Upper lobe of right lung (tissue), 1 donor: Measurements from ENCODE around the gene CBS. TPM values are rescaled to one million over a fixed set of nuclear protein-coding genes. Genes with fewer than 3 reads are reported as not detected.
A peak's percentile ranks its signal among the peaks of the same experiment; 100 is the strongest.

Experiments
- ATAC-seq: fragments of 200-7000 bp; cut with Tn5 transposase; one replicate; pipeline ENCODE4 v1.9.1; 2020; ENCODE audit warnings: mild to moderate bottlenecking, moderate library complexity
- DNase-seq: peaks from one replicate; pipeline ENCODE4 v3.0.0-alpha.2; 2020
- H3K27ac ChIP-seq: fragments of 200-600 bp; one replicate; pipeline ENCODE4 v1.8.0; 2022
- H3K27me3 ChIP-seq: fragments of 200-600 bp; one replicate; pipeline ENCODE4 v1.8.0; 2022; ENCODE audit warnings: mild to moderate bottlenecking
- H3K36me3 ChIP-seq: fragments of 200-600 bp; one replicate; pipeline ENCODE4 v1.8.0; 2022
- H3K4me1 ChIP-seq: fragments of 200-600 bp; one replicate; pipeline ENCODE4 v1.8.0; 2022
- H3K4me3 ChIP-seq: fragments of 200-600 bp; one replicate; pipeline ENCODE4 v1.8.0; 2022; ENCODE audit warnings: mild to moderate bottlenecking
- H3K9me3 ChIP-seq: fragments of 200-600 bp; one replicate; pipeline ENCODE4 v1.8.0; 2022
- intact Hi-C: fragments of 100-400 bp; cut with DNase I; formaldehyde crosslinking; loops from one replicate; pipeline ENCODE4 v1.11.0; 2022
- total RNA-seq: library from RNA; stranded (reverse); fragmentation: NEBNext Ultra II Directional; extraction: Animal tissue kit (Norgen Biotek cat#: 25700); gene quantifications from one replicate; pipeline ENCODE4 v1.2.1, GENCODE V29; 2021
- TF ChIP-seq, protein P1 (sequence below): fragments of 200-600 bp; IDR thresholded peaks from one replicate; pipeline ENCODE4 v1.8.0; 2022; ENCODE audit warnings: antibody characterized with exemption
- donor health status: DM: no; HTN: yes; CAD: no; lungs with severe emphysema.

The CBS gene
- total RNA-seq, 1 donor from 2014 or later = 69.0 TPM

DNA sequence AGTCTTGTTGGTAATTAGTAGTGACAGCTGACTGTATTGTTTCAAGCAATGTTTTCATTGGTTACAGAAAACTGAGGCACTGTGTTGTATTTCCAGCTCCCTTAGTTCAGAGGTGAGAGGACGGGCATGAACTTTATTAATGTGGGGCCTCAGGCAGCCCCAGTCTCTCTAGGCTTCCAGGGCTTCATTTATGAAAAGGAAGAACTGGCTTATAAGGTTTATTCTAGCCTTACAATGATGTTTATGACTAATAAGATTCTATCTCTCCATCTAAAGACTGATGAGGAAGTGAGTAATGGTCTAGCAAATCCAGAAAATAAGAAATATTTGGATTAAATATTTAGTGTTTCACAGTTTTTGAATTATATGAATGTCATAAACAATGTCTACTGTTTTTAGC, 41.5 kb downstream of the CBS start:
- peaks cover 31% of the 10 kb centered on the region for H3K36me3 ChIP-seq
- ATAC-seq = no peak
- no peak for DNase-seq
- no peaks in the 10 kb centered on the region for H3K9me3 ChIP-seq
- TF ChIP-seq, protein P1, sequence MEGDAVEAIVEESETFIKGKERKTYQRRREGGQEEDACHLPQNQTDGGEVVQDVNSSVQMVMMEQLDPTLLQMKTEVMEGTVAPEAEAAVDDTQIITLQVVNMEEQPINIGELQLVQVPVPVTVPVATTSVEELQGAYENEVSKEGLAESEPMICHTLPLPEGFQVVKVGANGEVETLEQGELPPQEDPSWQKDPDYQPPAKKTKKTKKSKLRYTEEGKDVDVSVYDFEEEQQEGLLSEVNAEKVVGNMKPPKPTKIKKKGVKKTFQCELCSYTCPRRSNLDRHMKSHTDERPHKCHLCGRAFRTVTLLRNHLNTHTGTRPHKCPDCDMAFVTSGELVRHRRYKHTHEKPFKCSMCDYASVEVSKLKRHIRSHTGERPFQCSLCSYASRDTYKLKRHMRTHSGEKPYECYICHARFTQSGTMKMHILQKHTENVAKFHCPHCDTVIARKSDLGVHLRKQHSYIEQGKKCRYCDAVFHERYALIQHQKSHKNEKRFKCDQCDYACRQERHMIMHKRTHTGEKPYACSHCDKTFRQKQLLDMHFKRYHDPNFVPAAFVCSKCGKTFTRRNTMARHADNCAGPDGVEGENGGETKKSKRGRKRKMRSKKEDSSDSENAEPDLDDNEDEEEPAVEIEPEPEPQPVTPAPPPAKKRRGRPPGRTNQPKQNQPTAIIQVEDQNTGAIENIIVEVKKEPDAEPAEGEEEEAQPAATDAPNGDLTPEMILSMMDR = no peak
- no peaks in the 10 kb centered on the region for H3K4me1 ChIP-seq
- no peak overlapping the region for H3K4me3 ChIP-seq
- no peaks in the 10 kb centered on the region for H3K27me3 ChIP-seq
- intact Hi-C loops = no loop called here
- no peak overlapping the region for H3K27ac ChIP-seq

DNA sequence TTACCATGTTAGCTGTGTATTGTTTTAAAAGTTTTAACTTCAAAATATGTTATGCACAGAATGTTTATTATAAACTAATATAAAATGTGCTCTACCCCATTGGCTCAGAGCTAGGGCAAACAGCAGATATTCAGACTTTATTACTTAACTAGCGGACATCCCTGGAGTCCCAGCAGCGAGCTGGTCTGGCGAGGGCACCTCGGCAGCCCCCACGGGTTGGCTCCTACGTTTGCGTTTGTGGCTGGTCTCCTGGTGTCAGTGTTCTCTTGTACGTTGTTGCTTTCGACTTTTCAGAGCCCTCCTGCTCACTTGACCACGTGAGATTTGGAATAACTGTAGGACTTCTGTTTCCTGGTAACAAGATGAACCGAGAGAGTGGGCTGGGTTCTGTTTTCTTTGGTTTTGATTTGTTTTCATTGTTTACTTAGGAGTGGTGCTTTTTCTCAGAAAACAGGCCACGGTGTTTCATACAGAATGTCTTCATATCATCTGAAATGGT, 44.5 kb downstream of the CBS start:
- Histone ChIP-seq H3K4me3 (no peak overlapping the region), H3K27me3 (no peaks in the 10 kb centered on the region), H3K4me1 (no peaks in the 10 kb centered on the region), H3K9me3 (no peaks in the 10 kb centered on the region), H3K36me3 (peaks cover 37% of the 10 kb centered on the region), H3K27ac (no peak overlapping the region)
- intact Hi-C loops = no loop called here
- TF ChIP-seq, protein P1 = no peak
- ATAC-seq (no peak), DNase-seq (peak; percentile 36)

DNA sequence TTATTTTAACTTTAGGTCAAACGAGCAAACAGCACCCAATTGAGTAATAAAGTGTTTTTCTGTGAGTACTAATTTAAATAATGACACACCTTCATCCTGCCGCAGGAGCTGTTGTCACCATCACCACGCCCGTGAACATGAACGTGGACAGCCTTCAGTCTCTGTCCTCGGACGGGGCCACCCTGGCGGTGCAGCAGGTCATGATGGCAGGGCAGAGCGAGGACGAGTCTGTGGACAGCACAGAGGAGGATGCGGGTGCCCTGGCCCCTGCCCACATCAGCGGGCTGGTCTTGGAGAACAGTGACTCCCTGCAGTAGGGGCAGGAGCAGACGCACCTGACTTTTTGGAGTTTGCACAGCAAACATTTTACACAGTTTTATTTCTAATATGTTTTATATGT, 45.9 kb downstream of the CBS start:
- Histone ChIP-seq H3K9me3 (no peaks in the 10 kb centered on the region), H3K27ac (no peak overlapping the region), H3K27me3 (no peaks in the 10 kb centered on the region), H3K4me3 (no peak overlapping the region), H3K4me1 (no peaks in the 10 kb centered on the region), H3K36me3 (peaks cover 44% of the 10 kb centered on the region)
- no peak for ATAC-seq
- peak; percentile 52 for DNase-seq
- intact Hi-C loops = no loop called here
- TF ChIP-seq, protein P1 = no peak

DNA sequence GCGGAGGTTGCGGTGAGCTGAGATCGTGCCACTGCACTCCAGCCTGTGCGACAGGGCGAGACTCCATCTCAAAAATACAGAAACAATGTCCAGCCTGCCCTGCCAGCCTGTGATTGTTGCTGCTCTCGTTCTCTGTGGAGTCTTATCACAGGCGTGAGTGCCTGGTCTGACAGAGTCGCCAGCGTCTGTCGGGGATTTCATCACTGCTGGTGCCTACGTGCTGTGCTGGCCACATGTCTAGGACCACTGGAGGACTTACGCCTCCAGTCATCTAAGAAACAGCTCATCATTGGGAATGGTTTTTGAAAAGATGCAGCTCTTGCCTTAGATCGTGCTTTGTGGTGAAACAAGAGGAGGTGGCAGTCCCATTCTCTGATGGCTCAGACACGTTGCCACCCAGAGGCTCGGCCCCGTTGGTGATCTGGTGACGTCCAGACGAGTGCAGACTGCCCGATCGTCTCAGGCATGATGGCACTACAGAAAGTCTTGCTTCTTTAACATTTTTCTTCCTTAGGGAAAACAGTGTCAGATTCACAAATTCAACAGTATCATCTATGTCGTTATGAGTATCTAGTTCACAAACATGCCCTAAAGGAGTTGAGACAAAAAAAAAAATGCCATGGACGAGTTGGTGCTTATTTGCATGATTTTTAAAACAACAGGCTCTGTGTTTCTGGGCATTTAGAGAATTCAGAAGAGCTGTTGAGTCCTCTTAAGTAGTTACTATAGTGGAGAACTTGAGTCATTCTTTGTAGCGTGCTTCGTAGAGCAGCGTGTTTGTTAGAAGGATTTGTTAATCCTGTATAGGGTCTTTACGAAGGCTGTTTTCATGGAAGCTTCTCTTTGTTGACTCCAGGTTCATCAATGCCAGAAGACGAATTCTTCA, 47.5 kb downstream of the CBS start:
- no peaks in the 10 kb centered on the region for H3K9me3 ChIP-seq
- intact Hi-C loops = no loop called here
- H3K27me3 ChIP-seq = no peaks in the 10 kb centered on the region
- no peaks in the 10 kb centered on the region for H3K4me1 ChIP-seq
- ATAC-seq (peak; percentile 33), DNase-seq (peak; percentile 38)
- no peak overlapping the region for H3K27ac ChIP-seq
- H3K36me3 ChIP-seq = peaks cover 42% of the 10 kb centered on the region
- no peak overlapping the region for H3K4me3 ChIP-seq
- TF ChIP-seq, protein P1 = no peak

DNA sequence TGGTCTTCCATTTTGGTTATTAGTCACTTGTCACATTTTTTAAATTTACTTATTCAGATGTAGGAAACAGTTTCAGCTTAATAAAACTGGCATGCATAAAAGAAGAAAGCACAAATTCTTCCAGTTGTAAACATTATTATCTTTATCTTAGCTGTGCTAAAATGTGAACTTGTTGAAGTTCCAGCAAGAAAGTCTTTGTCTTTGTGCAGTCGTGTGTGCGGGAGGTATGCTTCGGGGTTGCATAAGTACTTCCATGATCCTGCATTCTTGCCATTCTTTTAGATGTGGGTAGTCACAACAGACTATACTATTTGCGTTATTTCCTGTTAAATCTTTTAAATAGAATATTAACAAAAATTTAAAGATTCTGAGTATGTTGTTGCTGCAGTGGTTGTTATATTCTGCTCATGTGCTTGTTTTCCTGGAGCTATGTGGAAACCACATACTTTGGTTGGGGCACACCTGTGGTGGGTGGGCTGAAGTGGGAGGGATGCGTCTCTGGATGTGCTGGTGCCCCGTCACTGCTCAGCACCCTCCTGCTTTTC, 49.9 kb downstream of the CBS start:
- Histone ChIP-seq H3K4me3 (no peak overlapping the region), H3K27ac (no peak overlapping the region), H3K9me3 (no peaks in the 10 kb centered on the region), H3K4me1 (no peaks in the 10 kb centered on the region), H3K36me3 (peaks cover 53% of the 10 kb centered on the region), H3K27me3 (no peaks in the 10 kb centered on the region)
- intact Hi-C loops = no loop called here
- ATAC-seq (no peak), DNase-seq (peak; percentile 5)
- TF ChIP-seq, protein P1 = no peak
